GM10266 (cell line): ENCODE data around the gene DPH6.
A peak's percentile ranks its signal among the peaks of the same experiment; 100 is the strongest.

Source experiments
- DNase-seq: peaks from one replicate; pipeline ENCODE4 v3.0.0; 2012; ENCODE audit errors: extremely low spot score
- TF ChIP-seq, protein P1 (sequence below): IDR thresholded peaks from 2 replicates; pipeline ENCODE4 v1.5.1; 2012; ENCODE audit warnings: mild to moderate bottlenecking, low read depth; ENCODE audit not compliant: control insufficient read depth, insufficient read depth; ENCODE audit errors: missing control alignments

DPH6 gene

DNA sequence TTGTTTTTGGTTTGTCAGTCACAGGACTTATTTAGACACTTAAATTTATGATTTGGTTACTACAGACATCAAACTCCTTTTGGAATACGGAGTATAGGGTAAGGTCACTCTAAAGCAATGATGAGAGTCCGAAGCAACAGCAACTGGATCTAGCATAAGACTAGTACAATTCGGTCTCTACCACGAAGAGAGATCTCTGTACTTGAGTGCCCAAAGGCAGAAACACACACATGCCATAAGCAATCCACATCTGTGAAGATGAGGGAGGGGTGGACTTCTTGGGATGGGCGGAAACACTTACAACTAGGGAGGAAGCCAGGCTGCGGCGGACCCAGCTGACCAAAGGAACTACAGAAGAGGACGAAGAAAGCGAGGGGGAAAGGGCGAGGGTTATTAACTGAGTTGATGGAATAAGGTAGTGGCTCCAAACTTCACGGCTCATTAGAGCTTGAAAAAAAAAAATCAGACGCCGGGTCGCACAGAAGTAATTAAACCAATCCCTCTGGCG, 595 bp downstream of the DPH6 start:
- TF ChIP-seq, protein P1, sequence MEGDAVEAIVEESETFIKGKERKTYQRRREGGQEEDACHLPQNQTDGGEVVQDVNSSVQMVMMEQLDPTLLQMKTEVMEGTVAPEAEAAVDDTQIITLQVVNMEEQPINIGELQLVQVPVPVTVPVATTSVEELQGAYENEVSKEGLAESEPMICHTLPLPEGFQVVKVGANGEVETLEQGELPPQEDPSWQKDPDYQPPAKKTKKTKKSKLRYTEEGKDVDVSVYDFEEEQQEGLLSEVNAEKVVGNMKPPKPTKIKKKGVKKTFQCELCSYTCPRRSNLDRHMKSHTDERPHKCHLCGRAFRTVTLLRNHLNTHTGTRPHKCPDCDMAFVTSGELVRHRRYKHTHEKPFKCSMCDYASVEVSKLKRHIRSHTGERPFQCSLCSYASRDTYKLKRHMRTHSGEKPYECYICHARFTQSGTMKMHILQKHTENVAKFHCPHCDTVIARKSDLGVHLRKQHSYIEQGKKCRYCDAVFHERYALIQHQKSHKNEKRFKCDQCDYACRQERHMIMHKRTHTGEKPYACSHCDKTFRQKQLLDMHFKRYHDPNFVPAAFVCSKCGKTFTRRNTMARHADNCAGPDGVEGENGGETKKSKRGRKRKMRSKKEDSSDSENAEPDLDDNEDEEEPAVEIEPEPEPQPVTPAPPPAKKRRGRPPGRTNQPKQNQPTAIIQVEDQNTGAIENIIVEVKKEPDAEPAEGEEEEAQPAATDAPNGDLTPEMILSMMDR: no peak
- DNase-seq: peak; percentile 12

GRCh38 chr15:35540885-35541284, 5.1 kb downstream of the DPH6 start:
- no peak for DNase-seq
- TF ChIP-seq, protein P1: no peak

- DNase-seq: no peak
- TF ChIP-seq, protein P1: no peak
Observed at GRCh38 chr15:35540021-35540420, 5.9 kb downstream of the DPH6 start.

DNA sequence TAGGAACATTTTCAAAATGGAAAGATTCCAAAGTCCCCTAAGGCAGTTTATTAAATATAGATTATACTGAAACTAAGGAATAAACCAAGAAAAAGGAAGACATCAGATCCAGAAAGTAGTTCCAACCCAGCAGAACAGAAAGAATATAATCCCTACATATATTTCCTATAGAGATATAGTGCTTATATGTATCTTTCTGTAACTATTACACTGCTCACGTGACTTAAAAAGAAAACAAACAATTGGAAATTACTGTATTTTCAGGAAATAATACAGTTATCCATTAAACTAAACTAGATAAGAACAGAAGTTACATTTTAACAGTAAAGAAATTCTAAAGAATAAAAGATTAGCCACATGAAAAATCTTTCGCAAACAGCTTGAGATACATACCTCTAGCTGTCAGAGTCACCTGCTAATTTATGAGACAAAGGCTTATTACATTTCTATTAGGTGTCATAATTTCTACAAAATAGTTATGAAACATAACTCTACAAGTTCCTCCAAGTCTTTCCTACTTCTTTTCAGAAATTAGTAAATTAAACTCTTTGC, 10.5 kb downstream of the DPH6 start:
- TF ChIP-seq, protein P1: no peak
- DNase-seq: no peak

DNA sequence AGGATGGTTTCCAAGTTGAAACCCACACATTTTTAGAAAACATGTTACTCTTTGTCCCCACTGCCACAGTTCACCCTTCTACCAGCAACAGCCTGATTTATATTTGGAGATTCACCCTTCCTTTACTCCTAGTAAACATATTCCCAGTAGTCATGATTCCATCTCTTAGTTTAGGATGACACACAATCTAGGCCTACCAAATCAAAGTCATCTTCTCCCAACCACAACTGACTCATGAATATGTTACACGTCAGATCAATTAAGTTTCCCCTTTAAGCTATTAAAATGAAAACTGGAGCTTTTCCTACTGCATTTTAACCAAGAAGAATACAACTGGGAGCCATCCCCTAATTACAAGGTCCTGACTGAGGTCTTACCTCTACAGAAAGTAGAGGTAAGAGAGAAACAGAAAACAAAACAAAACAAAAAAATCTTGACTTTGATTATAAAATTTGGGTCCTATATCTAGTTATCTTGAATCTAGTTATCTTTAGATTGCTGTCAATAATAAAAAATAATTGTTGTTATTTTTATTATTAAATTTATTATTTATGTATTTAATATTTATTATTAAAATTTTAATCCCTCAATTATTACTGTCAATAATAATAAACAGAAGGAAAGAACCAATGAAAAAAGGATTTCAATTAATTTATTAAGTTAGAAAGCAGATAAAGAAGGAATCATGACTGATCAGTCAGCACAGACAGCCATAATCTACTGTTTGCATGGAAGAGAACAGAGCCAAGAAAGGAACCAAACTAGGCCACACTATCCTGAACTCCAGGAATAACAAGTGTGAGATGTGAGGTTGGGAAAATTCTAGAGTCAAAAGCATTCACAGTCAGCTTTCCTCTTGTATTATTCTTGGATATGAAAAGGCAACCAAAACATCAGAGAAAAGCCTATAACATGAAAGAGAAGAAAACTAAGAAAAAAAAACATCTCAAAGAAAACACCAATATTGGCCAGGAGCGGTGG, 12.5 kb downstream of the DPH6 start:
- DNase-seq: no peak

DNA sequence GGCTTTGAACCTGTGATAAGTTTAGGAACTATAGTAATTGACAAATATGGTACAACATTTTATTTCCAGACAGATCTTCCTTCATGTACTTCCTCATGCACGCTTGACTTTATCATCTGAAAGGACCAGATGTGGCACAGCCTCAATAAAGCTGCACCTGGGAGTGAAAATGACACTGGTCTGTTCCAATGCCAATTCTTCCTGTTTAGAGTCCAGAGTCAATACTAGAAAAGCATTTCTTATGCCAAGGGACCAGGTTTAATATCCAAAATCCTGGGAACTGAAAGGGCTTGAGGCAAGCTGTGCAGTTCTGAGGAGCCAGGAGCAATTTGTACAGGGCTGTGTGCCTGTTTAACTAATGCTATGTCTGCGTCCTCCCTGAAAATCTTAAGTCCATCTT, 15.3 kb downstream of the DPH6 start:
- DNase-seq: no peak
- TF ChIP-seq, protein P1: no peak

More for the DNA sequence above, 12.5 kb downstream of the DPH6 start:
- TF ChIP-seq, protein P1: no peak

- TF ChIP-seq, protein P1: no peak
- no peak for DNase-seq
Observed at GRCh38 chr15:35529784-35530183, 16.2 kb downstream of the DPH6 start.
